HG02852 (cell line): ENCODE measurements around the gene CDH18.

Experiments
- ATAC-seq: cut with Tn5 transposase; IDR thresholded peaks from one replicate; pipeline ENCODE4 v1.9.1; 2021; ENCODE audit warnings: mild to moderate bottlenecking, moderate library complexity; ENCODE audit not compliant: unreplicated experiment

The CDH18 gene

GRCh38 chr5:19751326-19751725 lies 236.7 kb downstream of the CDH18 start:
- no peak for ATAC-seq

DNA sequence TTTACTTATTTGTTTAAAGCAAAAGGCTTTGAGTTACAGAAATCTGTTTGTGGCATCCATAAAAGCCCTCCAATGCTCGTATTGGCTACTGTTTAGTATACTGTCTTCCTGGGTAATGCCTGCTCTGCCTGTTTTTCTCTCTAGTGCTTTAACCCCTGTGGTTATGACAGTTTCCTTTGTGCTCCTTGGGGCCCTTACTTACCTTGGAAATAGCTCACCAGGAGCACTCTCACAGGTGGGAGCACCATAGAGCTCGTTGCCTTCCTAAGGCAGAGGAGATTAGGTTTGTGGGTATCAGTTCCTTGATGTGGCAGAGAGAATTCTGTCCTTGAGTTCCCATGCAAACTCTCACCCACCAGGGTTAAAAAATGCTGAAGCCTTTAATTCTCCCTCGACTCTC lies 242.8 kb downstream of the CDH18 start:
- no peak for ATAC-seq

DNA sequence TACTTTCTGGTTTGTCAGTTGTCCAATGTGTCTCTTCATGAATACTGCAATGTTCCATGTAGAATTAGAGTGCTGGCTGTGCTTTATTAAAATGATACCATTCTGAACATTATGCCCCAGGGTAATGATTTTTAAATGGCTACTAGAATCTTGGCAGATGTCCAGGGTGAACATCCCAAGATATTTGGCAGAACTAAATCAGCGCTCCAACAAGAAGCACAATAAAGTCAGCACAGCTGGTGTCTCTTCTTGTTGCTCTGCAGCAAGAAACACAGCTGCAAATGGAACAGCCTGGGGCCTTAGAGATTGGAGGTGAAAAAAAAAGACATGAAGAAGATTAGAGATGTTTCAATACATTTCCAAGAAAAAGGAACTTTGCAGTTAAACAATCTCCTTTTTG lies 248.3 kb downstream of the CDH18 start:
- no peak for ATAC-seq

GRCh38 chr5:19734776-19735175 lies 253.2 kb downstream of the CDH18 start:
- ATAC-seq, result no peak

GRCh38 chr5:19733612-19734495 lies 254.1 kb downstream of the CDH18 start:
- no peak for ATAC-seq

DNA sequence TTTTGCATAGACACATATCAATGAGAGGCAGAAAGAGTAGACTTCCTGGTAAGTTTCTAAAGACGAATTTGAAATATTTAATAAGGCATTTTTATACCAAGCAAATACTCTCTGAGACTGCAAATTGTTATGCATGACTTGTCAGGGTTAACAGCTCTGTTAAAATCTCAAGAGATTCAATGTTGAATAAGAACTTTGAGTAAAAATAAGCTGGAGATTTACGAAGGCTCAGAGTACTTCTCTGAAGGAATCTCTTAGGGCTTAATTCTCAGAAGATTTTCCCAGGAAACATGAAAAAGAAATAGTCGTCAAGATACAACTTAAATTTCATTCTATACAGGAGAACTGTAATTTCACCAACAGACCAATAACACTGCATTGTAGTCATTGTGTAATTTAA lies 259.4 kb downstream of the CDH18 start:
- no peak for ATAC-seq

- ATAC-seq, result no peak
Observed at GRCh38 chr5:19719109-19719508, 268.9 kb downstream of the CDH18 start.

DNA sequence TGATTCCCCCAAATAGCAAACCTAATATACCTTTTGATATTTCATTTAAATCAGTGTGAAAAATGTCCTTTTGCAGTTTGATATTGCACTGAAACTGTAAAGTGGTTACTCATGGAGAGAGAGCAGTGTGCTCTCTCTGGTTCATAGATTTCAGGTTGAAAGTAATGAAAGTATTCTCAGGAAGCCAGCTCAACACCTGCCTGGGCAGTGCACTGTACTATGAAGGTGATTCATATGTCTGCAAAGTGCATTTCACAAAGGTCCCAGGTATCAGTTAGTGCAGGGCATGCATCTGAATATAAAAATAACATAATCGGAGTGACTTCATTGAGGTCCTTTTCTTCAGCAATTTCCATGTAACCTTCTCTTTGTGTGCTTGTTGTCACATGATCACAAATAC lies 274.3 kb downstream of the CDH18 start:
- no peak for ATAC-seq

DNA sequence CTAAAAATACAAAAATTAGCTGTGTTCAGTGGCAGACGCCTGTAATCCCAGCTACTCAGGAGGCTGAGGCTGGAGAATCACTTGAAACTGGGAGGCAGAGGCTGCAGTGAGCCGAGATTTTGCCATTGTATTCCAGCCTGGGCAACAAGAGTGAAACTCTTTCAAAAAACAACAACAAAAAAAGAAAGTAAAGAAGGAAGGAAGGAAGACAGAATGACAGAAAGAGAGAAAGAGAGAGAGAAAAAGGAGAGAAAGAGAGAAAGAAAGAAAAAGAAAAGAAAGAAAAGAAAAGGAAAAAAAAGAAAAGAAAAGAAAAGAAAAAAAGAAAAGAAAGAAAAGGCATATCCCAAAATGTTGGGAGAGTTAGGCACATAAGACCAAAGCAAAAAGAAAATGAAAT lies 278.6 kb downstream of the CDH18 start:
- no peak for ATAC-seq

- ATAC-seq, result no peak
Observed at GRCh38 chr5:19706776-19707175, 281.2 kb downstream of the CDH18 start.

GRCh38 chr5:19701731-19702130 lies 286.3 kb downstream of the CDH18 start:
- no peak for ATAC-seq

- no peak for ATAC-seq
Observed at GRCh38 chr5:19694949-19695611, 292.9 kb downstream of the CDH18 start.

DNA sequence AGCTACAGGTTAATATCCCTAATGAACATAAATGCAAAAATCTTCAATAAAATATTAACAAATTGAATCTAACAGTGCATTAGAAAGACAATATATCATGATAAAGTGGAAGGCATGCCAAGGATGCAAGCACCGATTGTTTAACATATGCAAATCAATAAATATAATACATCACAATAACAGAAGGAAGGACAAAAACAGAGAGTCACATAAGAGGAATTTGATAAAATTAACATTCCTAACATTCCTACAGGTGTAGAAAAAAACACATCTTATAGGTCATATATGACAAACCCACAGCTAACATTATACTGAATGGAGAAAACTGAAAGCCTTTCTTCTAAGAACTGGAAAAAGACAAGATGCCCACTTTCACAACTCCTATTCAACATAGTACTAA lies 297.0 kb downstream of the CDH18 start:
- ATAC-seq, result no peak

DNA sequence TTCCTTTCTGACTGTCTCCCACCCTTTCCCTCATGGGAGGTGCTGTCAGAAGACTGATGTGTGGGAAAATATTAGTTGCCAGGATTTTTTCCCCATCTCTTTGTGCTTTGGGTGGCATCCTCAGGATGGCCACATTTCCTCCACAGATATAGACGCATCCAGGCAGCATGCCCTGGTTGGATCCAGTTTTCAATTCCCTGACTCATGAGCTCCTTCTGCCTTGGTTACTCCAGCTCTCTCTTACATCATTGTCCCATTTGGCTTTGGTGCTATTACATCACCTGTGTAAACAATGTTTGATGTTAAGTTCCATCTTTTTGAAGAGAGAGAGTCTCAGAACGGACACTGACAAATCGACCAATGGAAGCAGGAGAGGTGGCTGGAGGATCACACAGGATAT lies 302.5 kb downstream of the CDH18 start:
- ATAC-seq, result no peak

DNA sequence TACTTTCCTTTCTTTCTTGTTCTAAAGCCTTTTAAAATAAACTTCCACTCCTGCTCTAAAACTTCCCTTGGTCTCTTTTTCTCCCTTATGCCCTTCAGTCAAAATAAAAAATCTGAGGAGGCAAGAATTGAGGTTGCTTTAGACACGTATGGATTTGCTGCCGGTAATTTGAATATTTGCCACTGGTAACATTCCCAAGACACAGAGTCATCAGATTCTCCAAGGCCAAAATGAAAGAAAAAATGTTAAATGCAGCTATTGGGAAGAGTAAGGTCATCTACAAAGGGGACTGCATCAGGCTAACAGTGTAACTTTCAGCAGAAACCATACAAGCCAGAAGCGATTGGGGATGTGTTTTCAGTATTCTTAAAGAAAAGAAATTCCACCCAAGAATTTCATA lies 311.1 kb downstream of the CDH18 start:
- ATAC-seq, result no peak

GRCh38 chr5:19660679-19661078 lies 327.3 kb downstream of the CDH18 start:
- ATAC-seq, result no peak

DNA sequence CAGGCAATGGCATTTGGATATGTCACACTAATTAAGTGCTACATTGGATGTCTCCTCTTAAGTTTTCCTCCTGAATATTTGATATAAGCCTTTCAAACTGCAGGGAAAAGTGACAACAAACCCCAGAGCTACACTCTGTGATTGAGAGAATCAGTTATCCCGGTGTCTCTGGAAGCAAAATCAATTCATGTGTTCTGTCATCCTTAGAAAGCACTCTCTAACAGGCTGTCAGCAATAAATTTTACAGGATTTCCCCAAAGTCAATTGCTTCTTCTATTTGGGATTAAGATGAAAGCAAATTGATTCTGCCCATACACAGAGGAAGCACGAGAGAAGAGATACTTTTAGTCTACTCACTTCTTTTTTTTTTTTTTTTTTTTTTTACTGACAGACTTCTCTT lies 332.4 kb downstream of the CDH18 start:
- no peak for ATAC-seq

GRCh38 chr5:19638461-19638860 lies 349.5 kb downstream of the CDH18 start:
- no peak for ATAC-seq

- no peak for ATAC-seq
Observed at GRCh38 chr5:19630876-19631275, 357.1 kb downstream of the CDH18 start.

DNA sequence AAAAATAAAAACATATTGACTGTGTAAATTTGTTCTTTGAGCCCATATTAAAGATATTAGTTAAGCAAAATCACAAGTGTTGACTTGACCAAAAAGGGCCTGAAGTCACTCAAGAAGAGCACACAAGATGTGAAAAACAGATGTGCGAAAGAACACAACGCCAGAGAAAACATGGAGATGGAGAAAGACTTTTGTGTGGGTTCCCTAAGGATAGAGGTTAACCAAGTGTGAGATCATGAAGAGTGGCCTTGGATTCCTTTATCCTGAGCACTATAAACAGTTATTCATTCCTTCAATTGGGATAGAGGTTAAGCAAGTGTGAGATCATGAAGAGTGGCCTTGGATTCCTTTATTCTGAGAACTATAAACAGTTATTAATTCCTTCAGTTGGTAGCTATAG lies 361.8 kb downstream of the CDH18 start:
- no peak for ATAC-seq

- ATAC-seq, result no peak
Observed at GRCh38 chr5:19625562-19625961, 362.4 kb downstream of the CDH18 start.

DNA sequence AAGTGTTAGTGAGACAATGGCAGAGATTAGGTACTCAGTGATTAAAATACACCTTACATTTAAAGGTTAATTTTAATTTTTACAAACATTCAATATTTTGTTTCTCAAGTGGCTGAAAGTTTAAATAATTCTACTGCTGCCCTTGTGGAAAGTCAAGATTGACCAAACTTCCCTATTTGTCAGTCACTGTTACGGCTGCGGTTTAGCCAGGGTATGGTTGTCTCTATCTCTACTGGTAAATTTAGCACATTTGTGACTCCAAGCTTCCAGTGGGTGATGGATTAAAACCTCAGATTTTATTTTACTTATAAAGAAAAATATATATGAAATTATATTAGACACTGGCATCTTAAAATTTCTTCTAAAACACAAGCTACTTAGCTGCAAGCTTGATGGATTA lies 368.4 kb downstream of the CDH18 start:
- no peak for ATAC-seq
